Activated CD8-positive, alpha-beta memory T cell treated with anti-CD3 and anti-CD28 coated beads, Interleukin-2, amount 10 ng/mL, durations not matched to agents 7 days and 5 days (primary cell): Measurements from ENCODE around the gene CPNE4. TPM values are rescaled to one million over a fixed set of nuclear protein-coding genes. Genes with fewer than 3 reads are reported as not detected.

ENCODE experiments used
- ATAC-seq: fragments of 150-1000 bp; cut with Tn5 transposase; one replicate; pipeline ENCODE4 v1.10.0; 2021; ENCODE audit warnings: moderate library complexity
- CTCF ChIA-PET: fragments of 350-600 bp; sonication (Branson Sonifier 250); formaldehyde crosslinking; loops from one replicate; lab custom pipeline; 2021; ENCODE audit warnings: antibody characterized with exemption; lab: Charles Lee
- DNase-seq: peaks from one replicate; pipeline ENCODE4 v3.0.0-alpha.2; 2020
- H3K27ac Mint-ChIP-seq: one replicate; pipeline ENCODE4 v1.8.0; 2021; ENCODE audit warnings: mild to moderate bottlenecking, mixed read lengths
- H3K27me3 Mint-ChIP-seq: one replicate; pipeline ENCODE4 v1.8.0; 2021; ENCODE audit warnings: mixed read lengths
- H3K36me3 Mint-ChIP-seq: one replicate; pipeline ENCODE4 v1.8.0; 2021; ENCODE audit warnings: mild to moderate bottlenecking, mixed read lengths
- H3K4me1 Mint-ChIP-seq: one replicate; pipeline ENCODE4 v1.8.0; 2021; ENCODE audit warnings: mixed read lengths
- H3K4me3 Mint-ChIP-seq: one replicate; pipeline ENCODE4 v1.8.0; 2021; ENCODE audit warnings: mild to moderate bottlenecking, moderate library complexity, mixed read lengths
- H3K9me3 Mint-ChIP-seq: one replicate; pipeline ENCODE4 v1.8.0; 2022; ENCODE audit warnings: low read depth, mixed read lengths
- total RNA-seq, 2 experiments: library from RNA; stranded (reverse); gene quantifications; one replicate each; pipeline ENCODE4 v1.2.3, GENCODE V29; 2021

Gene CPNE4
- total RNA-seq, 2 experiments from 2014 or later, result not detected

- no peaks in the 10 kb centered on the region for H3K4me1 Mint-ChIP-seq
- no peak overlapping the region for H3K27ac Mint-ChIP-seq
- H3K36me3 Mint-ChIP-seq, result no peaks in the 10 kb centered on the region
- H3K9me3 Mint-ChIP-seq, result no peaks in the 10 kb centered on the region
- no peak for ATAC-seq
- H3K4me3 Mint-ChIP-seq, result no peak overlapping the region
- no peak for DNase-seq
- CTCF ChIA-PET, result no interaction called here
- H3K27me3 Mint-ChIP-seq, result peaks cover 5% of the 10 kb centered on the region
These were observed 27.2 kb downstream of the CPNE4 start for GRCh38 chr3:132007617-132008016.

- DNase-seq, result no peak
- CTCF ChIA-PET, result no interaction called here
- no peaks in the 10 kb centered on the region for H3K9me3 Mint-ChIP-seq
These were observed 28.1 kb downstream of the CPNE4 start for GRCh38 chr3:132006605-132007204.

GRCh38 chr3:132004571-132004970 is 30.2 kb downstream of the CPNE4 start:
- CTCF ChIA-PET, result interaction anchor here (0.9 kb wide), 1 partner anchor 25 kb away, joined by 3 read pairs; no protein-coding TSS in a partner anchor
- H3K4me1 Mint-ChIP-seq, result no peaks in the 10 kb centered on the region
- no peaks in the 10 kb centered on the region for H3K36me3 Mint-ChIP-seq
- H3K27ac Mint-ChIP-seq, result no peak overlapping the region
- H3K4me3 Mint-ChIP-seq, result no peak overlapping the region
- H3K9me3 Mint-ChIP-seq, result no peaks in the 10 kb centered on the region
- no peak for ATAC-seq
- no peak for DNase-seq
- H3K27me3 Mint-ChIP-seq, result peaks cover 8% of the 10 kb centered on the region

More at GRCh38 chr3:132006605-132007204, 28.1 kb downstream of the CPNE4 start:
- no peak for ATAC-seq
- H3K27ac Mint-ChIP-seq, result no peak overlapping the region
- H3K27me3 Mint-ChIP-seq, result peaks cover 8% of the 10 kb centered on the region
- H3K4me1 Mint-ChIP-seq, result no peaks in the 10 kb centered on the region
- H3K36me3 Mint-ChIP-seq, result no peaks in the 10 kb centered on the region
- H3K4me3 Mint-ChIP-seq, result no peak overlapping the region

GRCh38 chr3:132003685-132004084 is 31.1 kb downstream of the CPNE4 start:
- CTCF ChIA-PET, result no interaction called here
- Mint-ChIP-seq H3K27ac (no peak overlapping the region), H3K9me3 (no peaks in the 10 kb centered on the region), H3K36me3 (no peaks in the 10 kb centered on the region), H3K4me3 (no peak overlapping the region), H3K27me3 (peaks cover 11% of the 10 kb centered on the region), H3K4me1 (no peaks in the 10 kb centered on the region)
- ATAC-seq, result no peak
- DNase-seq, result no peak

GRCh38 chr3:132001999-132002398 is 32.8 kb downstream of the CPNE4 start:
- no peak overlapping the region for H3K27ac Mint-ChIP-seq
- H3K9me3 Mint-ChIP-seq, result no peaks in the 10 kb centered on the region
- CTCF ChIA-PET, result no interaction called here
- no peak for ATAC-seq
- no peaks in the 10 kb centered on the region for H3K36me3 Mint-ChIP-seq
- H3K27me3 Mint-ChIP-seq, result peaks cover 10% of the 10 kb centered on the region
- H3K4me1 Mint-ChIP-seq, result no peaks in the 10 kb centered on the region
- no peak for DNase-seq
- H3K4me3 Mint-ChIP-seq, result no peak overlapping the region

- Mint-ChIP-seq H3K9me3 (no peaks in the 10 kb centered on the region), H3K27me3 (peaks cover 8% of the 10 kb centered on the region), H3K4me3 (no peak overlapping the region), H3K36me3 (no peaks in the 10 kb centered on the region), H3K27ac (no peak overlapping the region), H3K4me1 (no peaks in the 10 kb centered on the region)
- CTCF ChIA-PET, result no interaction called here
- DNase-seq, result no peak
- ATAC-seq, result no peak
These were observed 33.8 kb downstream of the CPNE4 start for GRCh38 chr3:132001036-132001435.

GRCh38 chr3:131998027-131998426 is 36.8 kb downstream of the CPNE4 start:
- Mint-ChIP-seq H3K27me3 (peaks cover 9% of the 10 kb centered on the region), H3K4me1 (no peaks in the 10 kb centered on the region), H3K9me3 (no peaks in the 10 kb centered on the region), H3K36me3 (no peaks in the 10 kb centered on the region), H3K4me3 (no peak overlapping the region), H3K27ac (no peak overlapping the region)
- CTCF ChIA-PET, result no interaction called here
- DNase-seq (no peak), ATAC-seq (no peak)

- no peak overlapping the region for H3K27ac Mint-ChIP-seq
- H3K36me3 Mint-ChIP-seq, result no peaks in the 10 kb centered on the region
- H3K4me1 Mint-ChIP-seq, result no peaks in the 10 kb centered on the region
- CTCF ChIA-PET, result no interaction called here
- DNase-seq, result no peak
- no peak overlapping the region for H3K4me3 Mint-ChIP-seq
- H3K27me3 Mint-ChIP-seq, result peaks cover 7% of the 10 kb centered on the region
- ATAC-seq, result no peak
- H3K9me3 Mint-ChIP-seq, result no peaks in the 10 kb centered on the region
These were observed 38.9 kb downstream of the CPNE4 start for GRCh38 chr3:131995891-131996290.

GRCh38 chr3:131989318-131989717 is 45.5 kb downstream of the CPNE4 start:
- no peaks in the 10 kb centered on the region for H3K36me3 Mint-ChIP-seq
- DNase-seq (no peak), ATAC-seq (no peak)
- no peaks in the 10 kb centered on the region for H3K27me3 Mint-ChIP-seq
- H3K4me1 Mint-ChIP-seq, result no peaks in the 10 kb centered on the region
- no peaks in the 10 kb centered on the region for H3K9me3 Mint-ChIP-seq
- H3K27ac Mint-ChIP-seq, result no peak overlapping the region
- CTCF ChIA-PET, result no interaction called here
- no peak overlapping the region for H3K4me3 Mint-ChIP-seq

- no peaks in the 10 kb centered on the region for H3K36me3 Mint-ChIP-seq
- H3K4me1 Mint-ChIP-seq, result no peaks in the 10 kb centered on the region
- H3K4me3 Mint-ChIP-seq, result no peak overlapping the region
- ATAC-seq (no peak), DNase-seq (no peak)
- H3K9me3 Mint-ChIP-seq, result no peaks in the 10 kb centered on the region
- H3K27me3 Mint-ChIP-seq, result no peaks in the 10 kb centered on the region
- CTCF ChIA-PET, result no interaction called here
- H3K27ac Mint-ChIP-seq, result no peak overlapping the region
These were observed 46.6 kb downstream of the CPNE4 start for GRCh38 chr3:131988209-131988608.

- Mint-ChIP-seq H3K4me1 (no peaks in the 10 kb centered on the region), H3K9me3 (no peaks in the 10 kb centered on the region), H3K36me3 (no peaks in the 10 kb centered on the region), H3K4me3 (no peak overlapping the region), H3K27me3 (no peaks in the 10 kb centered on the region), H3K27ac (no peak overlapping the region)
- DNase-seq (no peak), ATAC-seq (no peak)
- CTCF ChIA-PET, result no interaction called here
These were observed 51.1 kb downstream of the CPNE4 start for GRCh38 chr3:131983689-131984088.

- Mint-ChIP-seq H3K27ac (no peak overlapping the region), H3K4me1 (no peaks in the 10 kb centered on the region), H3K9me3 (no peaks in the 10 kb centered on the region), H3K36me3 (no peaks in the 10 kb centered on the region), H3K27me3 (no peaks in the 10 kb centered on the region), H3K4me3 (no peak overlapping the region)
- ATAC-seq (no peak), DNase-seq (no peak)
- CTCF ChIA-PET, result no interaction called here
These were observed 53.5 kb downstream of the CPNE4 start for GRCh38 chr3:131981323-131981722.

- DNase-seq (no peak), ATAC-seq (no peak)
- no peak overlapping the region for H3K27ac Mint-ChIP-seq
- H3K36me3 Mint-ChIP-seq, result no peaks in the 10 kb centered on the region
- CTCF ChIA-PET, result no interaction called here
- H3K4me1 Mint-ChIP-seq, result no peaks in the 10 kb centered on the region
- no peaks in the 10 kb centered on the region for H3K27me3 Mint-ChIP-seq
- H3K4me3 Mint-ChIP-seq, result no peak overlapping the region
- H3K9me3 Mint-ChIP-seq, result no peaks in the 10 kb centered on the region
These were observed 58.4 kb downstream of the CPNE4 start for GRCh38 chr3:131976448-131976847.

GRCh38 chr3:131975047-131975446 is 59.8 kb downstream of the CPNE4 start:
- H3K36me3 Mint-ChIP-seq, result no peaks in the 10 kb centered on the region
- ATAC-seq (no peak), DNase-seq (no peak)
- no peaks in the 10 kb centered on the region for H3K9me3 Mint-ChIP-seq
- H3K4me1 Mint-ChIP-seq, result no peaks in the 10 kb centered on the region
- no peaks in the 10 kb centered on the region for H3K27me3 Mint-ChIP-seq
- CTCF ChIA-PET, result no interaction called here
- H3K4me3 Mint-ChIP-seq, result no peak overlapping the region
- H3K27ac Mint-ChIP-seq, result no peak overlapping the region

GRCh38 chr3:131973731-131974130 is 61.1 kb downstream of the CPNE4 start:
- DNase-seq (no peak), ATAC-seq (no peak)
- H3K9me3 Mint-ChIP-seq, result no peaks in the 10 kb centered on the region
- no peaks in the 10 kb centered on the region for H3K4me1 Mint-ChIP-seq
- H3K4me3 Mint-ChIP-seq, result no peak overlapping the region
- CTCF ChIA-PET, result no interaction called here
- H3K27me3 Mint-ChIP-seq, result no peaks in the 10 kb centered on the region
- H3K36me3 Mint-ChIP-seq, result no peaks in the 10 kb centered on the region
- no peak overlapping the region for H3K27ac Mint-ChIP-seq
